Stimulated activated CD4-positive, alpha-beta T cell treated with anti-CD3 and anti-CD28 coated beads, TNF-alpha, amount 100 ng/mL, for 4 hours (primary cell): ENCODE results near the gene BTNL8.

Source experiments
- DNase-seq, 3 experiments: peaks; one replicate each; pipeline ENCODE4 v3.0.0-alpha.2; 2020; ENCODE audit warnings: low read depth in 3 of 3

The BTNL8 gene

GRCh38 chr5:180959661-180960060 lies 60.7 kb downstream of the BTNL8 start:
- no peak for DNase-seq

- no peak for DNase-seq
These were observed 61.2 kb downstream of the BTNL8 start for GRCh38 chr5:180960209-180960608.

GRCh38 chr5:180969406-180969805 lies 70.4 kb downstream of the BTNL8 start:
- DNase-seq: no peak

GRCh38 chr5:180970336-180970735 lies 71.4 kb downstream of the BTNL8 start:
- DNase-seq: no peak

GRCh38 chr5:180970875-180971274 lies 71.9 kb downstream of the BTNL8 start:
- DNase-seq: no peak

- DNase-seq: no peak
These were observed 75.8 kb downstream of the BTNL8 start for GRCh38 chr5:180974612-180975315.

GRCh38 chr5:180975338-180975737 lies 76.4 kb downstream of the BTNL8 start:
- no peak for DNase-seq

- no peak for DNase-seq
These were observed 77.6 kb downstream of the BTNL8 start for GRCh38 chr5:180976518-180976917.

GRCh38 chr5:180977852-180978251 lies 78.9 kb downstream of the BTNL8 start:
- no peak for DNase-seq

- DNase-seq: no peak
These were observed 83.2 kb downstream of the BTNL8 start for GRCh38 chr5:180982008-180982741.

- DNase-seq: no peak
These were observed 89.1 kb downstream of the BTNL8 start for GRCh38 chr5:180988016-180988415.

- no peak for DNase-seq
These were observed 89.6 kb downstream of the BTNL8 start, which contains the start of gene BTNL3 for GRCh38 chr5:180988592-180988991. Gene BTNL3, plus strand, starts transcription at chr5:180988846. Its CDS starts 183 bp downstream, at chr5:180989029.

GRCh38 chr5:180990086-180990881 lies 91.3 kb downstream of the BTNL8 start:
- no peak for DNase-seq

GRCh38 chr5:180990882-180991242 lies 91.9 kb downstream of the BTNL8 start:
- no peak for DNase-seq
